ENCODE measurements around the gene ARF1. TPM values are rescaled to one million over a fixed set of nuclear protein-coding genes. Genes with fewer than 3 reads are reported as not detected.

Gene ARF1
- polyA plus RNA-seq, 1 experiment, result 933 TPM

DNA sequence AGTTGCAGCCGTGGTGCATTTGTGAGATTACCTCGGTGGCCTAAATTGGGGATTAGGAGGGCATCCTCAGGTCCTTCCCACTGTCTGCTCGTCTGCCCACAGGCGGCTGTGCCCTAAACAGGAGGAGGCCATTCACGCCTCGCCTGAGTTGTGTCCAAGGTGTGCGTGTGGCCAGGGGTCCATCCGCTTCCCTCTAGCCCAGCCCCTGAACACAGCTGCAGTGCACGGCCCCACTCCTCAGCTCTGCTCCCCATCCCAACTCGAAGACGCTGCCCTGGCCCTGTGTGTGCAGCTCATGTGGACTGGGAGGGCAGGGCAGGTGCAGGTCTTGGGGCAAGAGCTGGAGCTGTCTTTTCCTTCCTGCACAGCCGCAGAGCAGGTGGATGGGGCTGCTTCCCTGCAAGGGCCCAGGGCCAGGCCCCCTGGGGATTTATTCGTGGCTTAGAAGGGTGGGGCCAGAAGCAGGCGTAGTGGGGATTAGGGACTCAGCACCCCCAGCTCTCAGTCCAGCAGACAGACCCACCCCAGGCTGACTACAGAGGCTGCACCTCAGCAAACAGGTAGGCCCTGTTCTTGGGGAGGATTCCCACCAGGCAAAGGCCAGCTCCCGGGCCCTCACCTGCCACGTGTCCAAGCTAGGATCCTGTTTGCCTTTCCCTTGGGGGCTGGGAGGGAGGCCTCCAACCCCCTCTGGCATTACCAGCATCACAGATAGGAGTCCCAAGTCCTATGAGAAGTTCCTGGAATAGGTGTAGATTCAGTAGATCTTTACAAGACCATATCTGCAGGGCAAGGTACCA, 61.9 kb downstream of the ARF1 start:
- no peaks in the 10 kb centered on the region for H3K27me3 ChIP-seq (ENCODE audit: control insufficient read depth, insufficient read depth, low read length)
- no peak for DNase-seq (ENCODE audit: low read depth)
- H3K4me3 ChIP-seq (ENCODE audit: low read depth, low read length), result no peak overlapping the region
- TF ChIP-seq, protein P1, sequence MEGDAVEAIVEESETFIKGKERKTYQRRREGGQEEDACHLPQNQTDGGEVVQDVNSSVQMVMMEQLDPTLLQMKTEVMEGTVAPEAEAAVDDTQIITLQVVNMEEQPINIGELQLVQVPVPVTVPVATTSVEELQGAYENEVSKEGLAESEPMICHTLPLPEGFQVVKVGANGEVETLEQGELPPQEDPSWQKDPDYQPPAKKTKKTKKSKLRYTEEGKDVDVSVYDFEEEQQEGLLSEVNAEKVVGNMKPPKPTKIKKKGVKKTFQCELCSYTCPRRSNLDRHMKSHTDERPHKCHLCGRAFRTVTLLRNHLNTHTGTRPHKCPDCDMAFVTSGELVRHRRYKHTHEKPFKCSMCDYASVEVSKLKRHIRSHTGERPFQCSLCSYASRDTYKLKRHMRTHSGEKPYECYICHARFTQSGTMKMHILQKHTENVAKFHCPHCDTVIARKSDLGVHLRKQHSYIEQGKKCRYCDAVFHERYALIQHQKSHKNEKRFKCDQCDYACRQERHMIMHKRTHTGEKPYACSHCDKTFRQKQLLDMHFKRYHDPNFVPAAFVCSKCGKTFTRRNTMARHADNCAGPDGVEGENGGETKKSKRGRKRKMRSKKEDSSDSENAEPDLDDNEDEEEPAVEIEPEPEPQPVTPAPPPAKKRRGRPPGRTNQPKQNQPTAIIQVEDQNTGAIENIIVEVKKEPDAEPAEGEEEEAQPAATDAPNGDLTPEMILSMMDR (IDR thresholded peaks at IDR 0.05; ENCODE audit: insufficient read depth, low read depth, low read length), result no peak
- POLR2A ChIA-PET, result no interaction called here
- CTCF ChIA-PET, result interaction anchor here (2.3 kb wide), 1 partner anchor 14 kb away, joined by 10 read pairs; no protein-coding TSS in a partner anchor
- H3K36me3 ChIP-seq (ENCODE audit: control insufficient read depth, insufficient read depth, low read length), result peaks cover 27% of the 10 kb centered on the region

DNA sequence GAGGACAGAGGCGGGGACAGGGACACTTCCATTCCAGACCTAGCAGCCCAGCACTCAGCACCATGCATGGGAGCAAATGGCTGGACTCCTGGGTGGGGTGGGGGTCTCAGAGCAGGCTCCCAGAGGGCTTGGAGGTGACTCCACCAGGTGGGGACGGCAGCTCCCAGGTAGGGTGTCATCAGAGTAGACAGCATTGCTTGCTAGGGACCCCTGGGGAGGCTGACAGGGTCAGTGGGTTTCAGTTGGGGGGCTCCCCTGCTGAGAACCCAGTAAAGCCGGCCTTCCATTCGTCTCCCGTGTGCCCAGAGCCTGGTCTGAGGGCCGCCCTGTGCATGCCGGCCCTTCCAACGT, 62.5 kb downstream of the ARF1 start:
- ChIA-PET CTCF (no interaction called here), POLR2A (no interaction called here)
- peaks cover 27% of the 10 kb centered on the region for H3K36me3 ChIP-seq (ENCODE audit: control insufficient read depth, insufficient read depth, low read length)
- H3K27me3 ChIP-seq (ENCODE audit: control insufficient read depth, insufficient read depth, low read length), result no peaks in the 10 kb centered on the region
- no peak for DNase-seq (ENCODE audit: low read depth)
- no peak overlapping the region for H3K4me3 ChIP-seq (ENCODE audit: low read depth, low read length)
- TF ChIP-seq, protein P1 (IDR thresholded peaks at IDR 0.05; ENCODE audit: insufficient read depth, low read depth, low read length), result no peak

DNA sequence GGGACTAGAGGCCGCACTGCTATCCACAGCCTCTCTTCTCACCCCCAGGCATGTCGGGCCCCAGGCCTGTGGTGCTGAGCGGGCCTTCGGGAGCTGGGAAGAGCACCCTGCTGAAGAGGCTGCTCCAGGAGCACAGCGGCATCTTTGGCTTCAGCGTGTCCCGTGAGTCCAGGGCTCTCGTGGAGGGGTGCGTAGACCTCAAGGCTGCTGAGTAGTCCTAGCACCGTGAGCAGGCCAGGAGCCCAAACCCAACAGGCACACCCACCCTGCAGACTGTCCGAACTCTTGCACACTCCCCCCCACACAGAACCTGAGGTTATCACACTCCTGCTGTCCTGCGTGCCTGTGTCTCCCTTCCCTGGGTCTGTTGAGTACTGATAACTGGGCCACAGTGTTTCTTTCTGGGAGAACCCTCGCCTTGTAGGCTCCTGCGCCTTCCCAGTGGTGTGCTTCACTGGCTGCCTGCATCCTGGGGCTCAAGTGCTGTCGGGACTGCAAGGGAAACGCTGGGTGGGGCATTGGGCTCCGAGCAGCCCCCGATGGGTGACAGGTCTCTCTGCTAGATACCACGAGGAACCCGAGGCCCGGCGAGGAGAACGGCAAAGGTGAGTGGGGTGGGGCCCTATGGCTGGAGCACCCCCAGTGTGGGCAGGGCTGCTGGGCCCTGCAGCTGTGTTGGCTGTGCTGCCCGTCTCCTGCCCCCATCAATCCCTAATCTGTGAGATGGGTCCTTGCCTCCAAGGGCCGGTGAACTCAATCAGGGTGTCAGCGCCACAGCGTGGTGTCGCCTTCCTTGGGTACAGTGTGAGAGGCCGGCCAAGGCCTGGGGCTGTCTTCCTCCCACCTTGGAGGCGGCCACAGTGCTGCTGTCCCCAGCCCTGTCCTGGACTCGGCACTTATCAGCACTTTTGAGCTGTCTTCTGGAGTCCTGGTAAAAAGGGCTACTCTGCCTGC, 63.2 kb downstream of the ARF1 start:
- H3K27me3 ChIP-seq (ENCODE audit: control insufficient read depth, insufficient read depth, low read length), result no peaks in the 10 kb centered on the region
- ChIA-PET CTCF (no interaction called here), POLR2A (no interaction called here)
- H3K36me3 ChIP-seq (ENCODE audit: control insufficient read depth, insufficient read depth, low read length), result peaks cover 27% of the 10 kb centered on the region
- TF ChIP-seq, protein P1 (IDR thresholded peaks at IDR 0.05; ENCODE audit: insufficient read depth, low read depth, low read length), result no peak
- DNase-seq (ENCODE audit: low read depth), result no peak
- no peak overlapping the region for H3K4me3 ChIP-seq (ENCODE audit: low read depth, low read length)

DNA sequence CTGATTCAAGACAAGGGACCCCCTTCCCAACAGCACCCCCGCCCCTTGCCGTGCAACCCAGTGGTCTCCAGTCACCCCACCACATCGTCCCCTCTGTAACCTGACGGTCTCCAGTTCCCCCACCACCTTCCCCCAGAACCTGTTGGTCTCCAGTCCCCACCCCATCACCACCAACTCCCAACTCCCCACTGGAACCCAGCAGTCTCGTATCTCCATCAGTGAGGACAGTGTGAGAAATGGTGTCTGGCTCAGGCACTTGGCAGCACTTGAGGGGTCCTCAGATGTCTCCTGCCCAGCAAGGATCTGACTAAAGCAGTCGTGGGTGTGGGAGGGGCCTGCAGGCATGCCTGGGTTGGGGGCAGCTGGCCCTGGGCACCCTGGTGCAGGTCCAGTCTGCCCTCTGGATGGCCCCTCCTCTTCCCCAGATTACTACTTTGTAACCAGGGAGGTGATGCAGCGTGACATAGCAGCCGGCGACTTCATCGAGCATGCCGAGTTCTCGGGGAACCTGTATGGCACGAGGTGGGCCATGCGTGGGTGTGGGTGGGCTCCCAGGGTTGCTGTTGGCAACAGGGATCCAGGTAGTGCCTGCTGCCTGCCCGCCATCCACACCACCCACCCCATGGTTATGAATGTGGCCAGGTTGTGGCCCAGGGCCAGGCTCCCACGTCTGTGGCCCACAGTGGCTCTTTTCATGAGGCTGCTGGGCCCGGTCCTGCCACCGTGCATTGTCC, 64.1 kb downstream of the ARF1 start:
- Histone ChIP-seq H3K4me3 (ENCODE audit: low read depth, low read length) (no peak overlapping the region), H3K27me3 (ENCODE audit: control insufficient read depth, insufficient read depth, low read length) (no peaks in the 10 kb centered on the region), H3K36me3 (ENCODE audit: control insufficient read depth, insufficient read depth, low read length) (peaks cover 27% of the 10 kb centered on the region)
- TF ChIP-seq, protein P1 (IDR thresholded peaks at IDR 0.05; ENCODE audit: insufficient read depth, low read depth, low read length), result no peak
- no peak for DNase-seq (ENCODE audit: low read depth)
- ChIA-PET POLR2A (no interaction called here), CTCF (no interaction called here)
